HK-2 (cell line): ENCODE data around the gene P2RX1.
"Not testable (repeated sequence)": the region's sequence is repeated elsewhere in the genome, so short reads cannot be mapped to it uniquely, and the experiment has no call there.

ENCODE experiments used
- DNase-seq: peaks from one replicate; pipeline ENCODE4 v3.0.0-alpha.2; 2018; ENCODE audit not compliant: unreplicated experiment

P2RX1 gene

GRCh38 chr17:3857261-3858105 lies 58.8 kb downstream of the P2RX1 start:
- DNase-seq: no peak

GRCh38 chr17:3854204-3854603 lies 62.1 kb downstream of the P2RX1 start:
- DNase-seq: not testable (repeated sequence)

GRCh38 chr17:3852561-3852960 lies 63.7 kb downstream of the P2RX1 start:
- DNase-seq: no peak

GRCh38 chr17:3851461-3852100 lies 64.7 kb downstream of the P2RX1 start:
- DNase-seq: no peak

- no peak for DNase-seq
These were observed 67.9 kb downstream of the P2RX1 start for GRCh38 chr17:3848229-3848835.

GRCh38 chr17:3847165-3847670 lies 69.0 kb downstream of the P2RX1 start:
- DNase-seq: no peak
